ENCODE results near the gene FAM210A. TPM values are rescaled to one million over a fixed set of nuclear protein-coding genes. Genes with fewer than 3 reads are reported as not detected.

FAM210A gene
- total RNA-seq, 4 donors from 2014 or later: 9.7 to 15.8 (median 14.6) TPM

DNA sequence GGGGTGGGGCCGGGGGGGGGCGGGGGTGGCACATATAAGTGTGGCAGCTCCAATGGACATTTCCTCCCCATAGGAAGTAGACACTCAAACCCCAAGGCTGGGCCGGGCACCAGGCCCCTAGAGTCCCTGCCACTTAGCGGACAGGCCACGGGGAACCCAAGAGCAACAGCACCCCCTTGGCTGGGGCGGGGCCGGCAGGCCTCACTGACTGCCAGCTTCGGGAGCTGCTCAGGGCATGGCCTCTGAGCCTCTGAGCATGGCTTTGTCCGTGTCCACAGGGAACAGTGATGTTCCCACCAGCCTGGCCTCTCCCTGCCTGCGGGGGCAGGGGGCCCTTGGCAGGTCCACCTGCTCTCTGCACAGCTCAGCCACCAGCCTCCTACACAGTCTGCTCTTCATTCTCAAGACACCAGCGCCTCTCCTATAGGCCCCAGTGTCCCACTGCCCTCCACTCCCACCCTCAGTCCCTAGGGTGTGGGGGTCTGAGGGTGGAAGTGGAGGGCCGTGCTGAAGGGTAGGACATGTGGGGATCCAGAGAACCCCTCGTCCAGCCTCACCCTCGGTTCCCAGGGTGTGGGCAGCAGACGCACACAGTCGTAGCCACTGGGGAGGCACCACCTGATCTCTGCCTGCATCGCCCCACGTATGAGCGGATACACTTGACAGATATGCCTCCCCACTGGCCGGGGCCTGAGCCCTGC lies 106.7 kb downstream of the FAM210A start:
- intact Hi-C loops (cut with DNase I): loop anchor here (10.0 kb wide), 1 partner anchor 65 kb away; no protein-coding TSS in a partner anchor
- no peaks in the 10 kb centered on the region for H3K9me3 ChIP-seq
- DNase-seq: no peak
- H3K4me1 ChIP-seq: peaks cover 0 to 16% (median 5%) of the 10 kb centered on the region in 3 donors
- H3K36me3 ChIP-seq: no peaks in the 10 kb centered on the region
- no peaks in the 10 kb centered on the region for H3K27me3 ChIP-seq
- no peak overlapping the region for H3K27ac ChIP-seq
- H3K4me3 ChIP-seq: no peak overlapping the region
- 92 to 93% methylated on average over 6 to 14 of the region's 20 CpGs for WGBS, 2 donors
- TF ChIP-seq, protein P1, sequence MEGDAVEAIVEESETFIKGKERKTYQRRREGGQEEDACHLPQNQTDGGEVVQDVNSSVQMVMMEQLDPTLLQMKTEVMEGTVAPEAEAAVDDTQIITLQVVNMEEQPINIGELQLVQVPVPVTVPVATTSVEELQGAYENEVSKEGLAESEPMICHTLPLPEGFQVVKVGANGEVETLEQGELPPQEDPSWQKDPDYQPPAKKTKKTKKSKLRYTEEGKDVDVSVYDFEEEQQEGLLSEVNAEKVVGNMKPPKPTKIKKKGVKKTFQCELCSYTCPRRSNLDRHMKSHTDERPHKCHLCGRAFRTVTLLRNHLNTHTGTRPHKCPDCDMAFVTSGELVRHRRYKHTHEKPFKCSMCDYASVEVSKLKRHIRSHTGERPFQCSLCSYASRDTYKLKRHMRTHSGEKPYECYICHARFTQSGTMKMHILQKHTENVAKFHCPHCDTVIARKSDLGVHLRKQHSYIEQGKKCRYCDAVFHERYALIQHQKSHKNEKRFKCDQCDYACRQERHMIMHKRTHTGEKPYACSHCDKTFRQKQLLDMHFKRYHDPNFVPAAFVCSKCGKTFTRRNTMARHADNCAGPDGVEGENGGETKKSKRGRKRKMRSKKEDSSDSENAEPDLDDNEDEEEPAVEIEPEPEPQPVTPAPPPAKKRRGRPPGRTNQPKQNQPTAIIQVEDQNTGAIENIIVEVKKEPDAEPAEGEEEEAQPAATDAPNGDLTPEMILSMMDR (IDR thresholded peaks at IDR 0.05): no peak
- no peak for TF ChIP-seq POLR2A (IDR thresholded peaks at IDR 0.05)

DNA sequence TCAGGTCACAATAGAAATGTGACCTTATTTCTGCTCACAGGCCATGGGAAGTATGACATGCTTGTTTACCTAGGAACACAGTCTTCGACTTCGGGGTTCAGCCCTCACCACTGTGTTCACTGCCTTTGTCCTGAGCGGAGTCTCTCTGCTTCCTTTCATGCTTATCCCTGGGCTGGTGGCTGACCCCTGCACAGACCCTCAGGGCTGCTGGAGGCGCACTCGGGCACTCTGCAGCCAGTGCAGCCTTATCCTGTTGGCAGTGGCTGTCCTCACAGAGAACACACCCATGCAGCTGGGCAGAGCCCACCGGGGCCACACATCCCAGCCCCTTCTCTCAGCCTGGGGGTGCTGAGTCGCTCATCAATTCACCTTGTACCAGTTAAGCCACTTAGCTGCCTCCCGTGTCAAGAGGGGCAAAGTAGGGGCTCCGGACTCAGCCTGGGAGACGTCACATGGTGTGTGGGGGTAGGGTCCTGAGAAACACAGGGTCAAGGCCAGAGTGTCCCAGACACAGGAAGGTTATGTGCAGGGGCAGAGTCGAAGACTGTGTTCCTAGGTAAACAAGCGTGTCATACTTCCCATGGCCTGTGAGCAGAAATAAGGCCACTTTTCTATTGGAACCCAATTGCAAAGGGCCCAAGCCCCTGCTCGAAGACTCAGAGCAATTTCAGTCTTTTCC lies 107.5 kb downstream of the FAM210A start:
- WGBS, 2 donors: 51 to 81% methylated on average over 7 to 10 of the region's 13 CpGs
- intact Hi-C loops (cut with DNase I): no loop called here
- DNase-seq: no peak

GRCh38 chr18:13617826-13618515 lies 108.4 kb downstream of the FAM210A start:
- H3K9me3 ChIP-seq: no peaks in the 10 kb centered on the region
- DNase-seq: no peak
- intact Hi-C loops (cut with DNase I): no loop called here
- 35 to 68% methylated on average over 9 of the region's 9 CpGs for WGBS, 2 donors
- peaks cover 0 to 25% (median 11%) of the 10 kb centered on the region in 3 donors for H3K4me1 ChIP-seq
- TF ChIP-seq, protein P1 (IDR thresholded peaks at IDR 0.05): no peak
- no peak for TF ChIP-seq POLR2A (IDR thresholded peaks at IDR 0.05)
- no peak overlapping the region for H3K27ac ChIP-seq
- no peaks in the 10 kb centered on the region for H3K36me3 ChIP-seq
- no peaks in the 10 kb centered on the region for H3K27me3 ChIP-seq
- H3K4me3 ChIP-seq: no peak overlapping the region

More for the DNA sequence above, 107.5 kb downstream of the FAM210A start:
- no peaks in the 10 kb centered on the region for H3K36me3 ChIP-seq
- TF ChIP-seq, protein P1 (IDR thresholded peaks at IDR 0.05): no peak
- no peak for TF ChIP-seq POLR2A (IDR thresholded peaks at IDR 0.05)
- H3K27ac ChIP-seq: no peak overlapping the region
- H3K9me3 ChIP-seq: no peaks in the 10 kb centered on the region
- no peaks in the 10 kb centered on the region for H3K27me3 ChIP-seq
- peaks cover 0 to 24% (median 11%) of the 10 kb centered on the region in 3 donors for H3K4me1 ChIP-seq
- H3K4me3 ChIP-seq: no peak overlapping the region

- H3K36me3 ChIP-seq: no peaks in the 10 kb centered on the region
- no peak overlapping the region for H3K27ac ChIP-seq
- peaks cover 8 to 37% (median 13%) of the 10 kb centered on the region in 3 donors for H3K4me1 ChIP-seq
- no peak overlapping the region for H3K4me3 ChIP-seq
- intact Hi-C loops (cut with DNase I): no loop called here
- no peaks in the 10 kb centered on the region for H3K9me3 ChIP-seq
- H3K27me3 ChIP-seq: peaks cover 0 to 14% (median 0%) of the 10 kb centered on the region in 4 donors
- WGBS, 2 donors: 36 to 80% methylated on average over 3 to 4 of the region's 15 CpGs
- DNase-seq: no peak
- TF ChIP-seq, protein P1 (IDR thresholded peaks at IDR 0.05): no peak
- no peak for TF ChIP-seq POLR2A (IDR thresholded peaks at IDR 0.05)
Measured at GRCh38 chr18:13616525-13617035, 109.8 kb downstream of the FAM210A start.

Measured in esophagus squamous epithelium (tissue), 5 donors.